Smooth muscle cell (in vitro differentiated cells): ENCODE measurements around the gene LAS1L. TPM values are rescaled to one million over a fixed set of nuclear protein-coding genes. Genes with fewer than 3 reads are reported as not detected.

Experiments
- DNase-seq: peaks from one replicate; lab custom pipeline; 2025; ENCODE audit not compliant: unreplicated experiment; lab: John Stamatoyannopoulos, UW
- H2AFZ ChIP-seq: fragments of 200-600 bp; sonication (generic); 2 replicates; pipeline ENCODE4 v1.6.0; 2016; ENCODE audit warnings: antibody characterized with exemption, low read depth, mild to moderate bottlenecking
- H3F3A ChIP-seq: fragments of 200-600 bp; sonication (generic); 2 replicates; pipeline ENCODE4 v1.6.0; 2017; ENCODE audit warnings: antibody characterized with exemption, low read depth
- H3K27ac ChIP-seq: fragments of 200-600 bp; sonication (generic); 2 replicates; pipeline ENCODE4 v1.5.1; 2016; ENCODE audit warnings: low read depth, mild to moderate bottlenecking
- H3K27me3 ChIP-seq: fragments of 200-600 bp; sonication (generic); 2 replicates; pipeline ENCODE4 v1.6.1; 2016; ENCODE audit warnings: low read depth, mild to moderate bottlenecking
- H3K36me3 ChIP-seq: fragments of 200-600 bp; sonication (generic); 2 replicates; pipeline ENCODE4 v1.5.1; 2016; ENCODE audit warnings: low read depth
- H3K4me1 ChIP-seq: fragments of 200-600 bp; sonication (generic); 2 replicates; pipeline ENCODE4 v1.5.1; 2016; ENCODE audit warnings: low read depth
- H3K4me2 ChIP-seq: fragments of 200-600 bp; sonication (generic); 2 replicates; pipeline ENCODE4 v1.6.0; 2016; ENCODE audit warnings: mild to moderate bottlenecking
- H3K4me3 ChIP-seq: fragments of 200-600 bp; sonication (generic); 2 replicates; pipeline ENCODE4 v1.5.1; 2016; ENCODE audit warnings: mild to moderate bottlenecking
- H3K79me2 ChIP-seq: fragments of 200-600 bp; sonication (generic); 2 replicates; pipeline ENCODE4 v1.6.0; 2016; ENCODE audit warnings: low read depth, mild to moderate bottlenecking
- H3K9ac ChIP-seq: fragments of 200-600 bp; sonication (generic); 2 replicates; pipeline ENCODE4 v1.6.0; 2016; ENCODE audit warnings: low read depth
- H3K9me3 ChIP-seq: fragments of 200-600 bp; sonication (generic); replicated peaks from 2 replicates; pipeline ENCODE4 v1.5.1; 2016; ENCODE audit warnings: low read depth
- H4K20me1 ChIP-seq: fragments of 200-600 bp; sonication (generic); 2 replicates; pipeline ENCODE4 v1.6.0; 2016; ENCODE audit warnings: low read depth
- WGBS: methylation state at CpG from one replicate; pipeline ENCODE4 v1.1.7; 2016; ENCODE audit warnings: low lambda C conversion rate; 5-methylcytosine and 5-hydroxymethylcytosine counted together
- polyA plus RNA-seq: library from polyadenylated mRNA; unstranded; fragments of >200 nt; fragmentation: Nextera tagmentation; extraction: Ambion mirVana; gene quantifications from 2 replicates; pipeline ENCODE4 v1.2.1, GENCODE V29; 2016
- total RNA-seq: library from RNA; depleted of rRNA; stranded (reverse); fragments of >200 nt; gene quantifications from 2 replicates; pipeline ENCODE4 v1.2.3, GENCODE V29; 2014
- TF ChIP-seq, protein P1 (sequence below): fragments of 200-600 bp; sonication (generic); IDR thresholded peaks from 2 replicates; pipeline ENCODE4 v1.5.1; 2017; ENCODE audit warnings: borderline replicate concordance, mild to moderate bottlenecking, antibody characterized with exemption; ENCODE audit not compliant: insufficient read depth, poor library complexity, severe bottlenecking

The LAS1L gene
- total and polyA plus RNA-seq, 2 experiments from 2014 or later: 15.1 to 20.0 TPM

DNA sequence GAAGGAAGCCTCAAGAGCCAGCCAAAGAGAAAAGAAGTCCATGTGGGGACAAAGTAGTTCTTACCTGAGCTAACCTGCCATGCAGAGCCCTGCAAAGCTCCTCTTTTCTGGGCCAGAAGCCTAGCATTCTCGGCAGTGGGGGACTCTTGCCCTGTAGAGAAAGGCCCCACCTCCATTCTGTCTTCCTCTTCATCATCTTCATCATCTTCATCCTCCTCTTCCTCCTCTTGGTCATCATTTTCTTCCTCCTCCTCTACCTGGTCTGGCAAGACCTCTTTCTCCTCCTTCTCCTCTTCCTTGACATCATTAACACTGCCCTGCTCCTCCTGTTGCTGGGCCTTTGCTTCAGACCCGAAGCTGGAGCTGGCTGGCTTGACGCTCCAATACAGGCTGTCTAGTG is 16.7 kb downstream of the LAS1L start:
- H2AFZ ChIP-seq: no peak overlapping the region
- no peak overlapping the region for H3K9ac ChIP-seq
- no peak overlapping the region for H3K4me3 ChIP-seq
- no peak overlapping the region for H3K4me2 ChIP-seq
- H3K27ac ChIP-seq: no peak overlapping the region
- no peaks in the 10 kb centered on the region for H3F3A ChIP-seq
- no peaks in the 10 kb centered on the region for H3K27me3 ChIP-seq
- no peaks in the 10 kb centered on the region for H3K9me3 ChIP-seq
- TF ChIP-seq, protein P1, sequence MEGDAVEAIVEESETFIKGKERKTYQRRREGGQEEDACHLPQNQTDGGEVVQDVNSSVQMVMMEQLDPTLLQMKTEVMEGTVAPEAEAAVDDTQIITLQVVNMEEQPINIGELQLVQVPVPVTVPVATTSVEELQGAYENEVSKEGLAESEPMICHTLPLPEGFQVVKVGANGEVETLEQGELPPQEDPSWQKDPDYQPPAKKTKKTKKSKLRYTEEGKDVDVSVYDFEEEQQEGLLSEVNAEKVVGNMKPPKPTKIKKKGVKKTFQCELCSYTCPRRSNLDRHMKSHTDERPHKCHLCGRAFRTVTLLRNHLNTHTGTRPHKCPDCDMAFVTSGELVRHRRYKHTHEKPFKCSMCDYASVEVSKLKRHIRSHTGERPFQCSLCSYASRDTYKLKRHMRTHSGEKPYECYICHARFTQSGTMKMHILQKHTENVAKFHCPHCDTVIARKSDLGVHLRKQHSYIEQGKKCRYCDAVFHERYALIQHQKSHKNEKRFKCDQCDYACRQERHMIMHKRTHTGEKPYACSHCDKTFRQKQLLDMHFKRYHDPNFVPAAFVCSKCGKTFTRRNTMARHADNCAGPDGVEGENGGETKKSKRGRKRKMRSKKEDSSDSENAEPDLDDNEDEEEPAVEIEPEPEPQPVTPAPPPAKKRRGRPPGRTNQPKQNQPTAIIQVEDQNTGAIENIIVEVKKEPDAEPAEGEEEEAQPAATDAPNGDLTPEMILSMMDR: no peak
- 78% methylated on average over 3 of the region's 3 CpGs for WGBS
- H3K4me1 ChIP-seq: no peaks in the 10 kb centered on the region
- no peaks in the 10 kb centered on the region for H3K79me2 ChIP-seq
- DNase-seq: no peak
- no peaks in the 10 kb centered on the region for H4K20me1 ChIP-seq
- no peaks in the 10 kb centered on the region for H3K36me3 ChIP-seq

DNA sequence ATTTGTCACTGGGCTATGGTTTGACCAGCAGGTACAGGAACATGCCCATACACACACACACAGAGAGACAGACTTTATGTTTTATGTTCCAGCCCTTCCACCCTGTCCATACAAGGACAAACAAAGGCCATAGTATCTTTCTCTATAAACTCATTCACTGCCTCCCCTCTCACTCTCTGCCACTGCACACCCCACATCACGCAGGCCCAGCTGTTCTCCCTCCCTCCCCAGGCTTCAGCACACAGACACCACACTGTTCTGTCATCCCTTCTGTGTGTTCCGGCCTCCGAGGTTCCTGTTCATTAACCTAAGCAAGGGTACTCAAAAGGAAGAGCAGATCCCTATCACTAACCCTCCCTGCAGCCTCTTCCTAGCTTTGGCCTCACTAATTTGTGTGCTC is 17.8 kb downstream of the LAS1L start:
- WGBS: 90% methylated on average over 3 of the region's 3 CpGs
- Histone ChIP-seq H3K79me2 (no peaks in the 10 kb centered on the region), H4K20me1 (no peaks in the 10 kb centered on the region), H3K4me3 (no peak overlapping the region), H3K27ac (no peak overlapping the region), H2AFZ (no peak overlapping the region), H3K36me3 (no peaks in the 10 kb centered on the region), H3K4me2 (no peak overlapping the region), H3K27me3 (no peaks in the 10 kb centered on the region), H3F3A (no peaks in the 10 kb centered on the region), H3K9me3 (no peaks in the 10 kb centered on the region), H3K9ac (no peak overlapping the region), H3K4me1 (no peaks in the 10 kb centered on the region)
- no peak for DNase-seq
- TF ChIP-seq, protein P1: no peak

DNA sequence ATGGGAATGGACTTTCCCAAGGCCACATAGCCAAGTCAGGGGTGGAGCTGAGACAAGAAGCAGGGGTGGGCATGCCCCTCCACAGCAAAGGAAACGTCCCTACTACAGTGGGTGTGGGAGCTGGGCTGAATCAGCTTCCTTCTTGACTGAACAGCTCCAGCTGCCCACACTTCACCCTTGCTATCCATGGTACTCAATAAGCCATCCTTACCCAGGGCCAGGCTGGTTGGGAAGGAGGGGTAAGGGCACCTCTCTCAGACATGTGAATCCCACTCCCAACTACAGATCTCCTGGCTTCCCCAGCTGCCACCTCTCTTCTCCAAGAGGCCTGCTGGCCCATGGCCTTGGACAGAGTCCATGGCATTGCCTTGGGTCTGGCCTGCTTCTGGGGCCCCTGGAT is 21.0 kb downstream of the LAS1L start:
- WGBS: 65% methylated on average over 1 of the region's 1 CpG
- Histone ChIP-seq H4K20me1 (no peaks in the 10 kb centered on the region), H3K27ac (no peak overlapping the region), H3K4me2 (no peak overlapping the region), H3K27me3 (no peaks in the 10 kb centered on the region), H3K4me3 (no peak overlapping the region), H3K36me3 (no peaks in the 10 kb centered on the region), H3K9ac (no peak overlapping the region), H3K79me2 (no peaks in the 10 kb centered on the region), H3F3A (no peaks in the 10 kb centered on the region), H3K4me1 (no peaks in the 10 kb centered on the region), H3K9me3 (no peaks in the 10 kb centered on the region), H2AFZ (no peak overlapping the region)
- TF ChIP-seq, protein P1: no peak
- no peak for DNase-seq

DNA sequence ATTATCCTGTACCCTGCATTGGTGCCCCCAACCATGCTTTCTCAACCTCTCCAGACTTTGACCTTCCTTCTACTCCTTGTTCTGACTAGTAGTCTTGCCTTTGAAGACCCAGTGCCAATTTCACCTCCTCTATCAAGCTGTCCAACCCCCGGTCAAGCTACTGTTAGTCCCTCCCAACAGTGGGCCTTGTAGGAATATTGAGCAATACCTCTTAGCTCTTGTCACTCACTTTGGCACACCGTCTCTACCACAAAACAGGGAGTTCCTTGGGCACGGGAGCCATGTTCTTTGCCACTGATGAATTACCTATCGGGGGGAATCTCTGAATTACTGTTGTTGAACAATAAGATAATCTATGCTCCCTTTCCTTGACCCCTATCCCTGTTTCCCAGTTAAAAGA is 25.2 kb downstream of the LAS1L start:
- H3K79me2 ChIP-seq: no peaks in the 10 kb centered on the region
- no peaks in the 10 kb centered on the region for H3K4me1 ChIP-seq
- no peak overlapping the region for H3K9ac ChIP-seq
- DNase-seq: no peak
- H3K4me2 ChIP-seq: no peak overlapping the region
- no peaks in the 10 kb centered on the region for H3K27me3 ChIP-seq
- H3K9me3 ChIP-seq: no peaks in the 10 kb centered on the region
- no peaks in the 10 kb centered on the region for H4K20me1 ChIP-seq
- H3K4me3 ChIP-seq: no peak overlapping the region
- H2AFZ ChIP-seq: no peak overlapping the region
- H3K36me3 ChIP-seq: no peaks in the 10 kb centered on the region
- WGBS: 79% methylated on average over 4 of the region's 4 CpGs
- H3K27ac ChIP-seq: no peak overlapping the region
- no peaks in the 10 kb centered on the region for H3F3A ChIP-seq
- TF ChIP-seq, protein P1: no peak
